ENCODE data around the gene C1orf232. TPM values are rescaled to one million over a fixed set of nuclear protein-coding genes. Genes with fewer than 3 reads are reported as not detected.

Gene C1orf232
- total and polyA plus RNA-seq, 9 of the 15 experiments (the other 6 are each of a cell fraction or from before 2014, with no cell fraction given), result not detected

DNA sequence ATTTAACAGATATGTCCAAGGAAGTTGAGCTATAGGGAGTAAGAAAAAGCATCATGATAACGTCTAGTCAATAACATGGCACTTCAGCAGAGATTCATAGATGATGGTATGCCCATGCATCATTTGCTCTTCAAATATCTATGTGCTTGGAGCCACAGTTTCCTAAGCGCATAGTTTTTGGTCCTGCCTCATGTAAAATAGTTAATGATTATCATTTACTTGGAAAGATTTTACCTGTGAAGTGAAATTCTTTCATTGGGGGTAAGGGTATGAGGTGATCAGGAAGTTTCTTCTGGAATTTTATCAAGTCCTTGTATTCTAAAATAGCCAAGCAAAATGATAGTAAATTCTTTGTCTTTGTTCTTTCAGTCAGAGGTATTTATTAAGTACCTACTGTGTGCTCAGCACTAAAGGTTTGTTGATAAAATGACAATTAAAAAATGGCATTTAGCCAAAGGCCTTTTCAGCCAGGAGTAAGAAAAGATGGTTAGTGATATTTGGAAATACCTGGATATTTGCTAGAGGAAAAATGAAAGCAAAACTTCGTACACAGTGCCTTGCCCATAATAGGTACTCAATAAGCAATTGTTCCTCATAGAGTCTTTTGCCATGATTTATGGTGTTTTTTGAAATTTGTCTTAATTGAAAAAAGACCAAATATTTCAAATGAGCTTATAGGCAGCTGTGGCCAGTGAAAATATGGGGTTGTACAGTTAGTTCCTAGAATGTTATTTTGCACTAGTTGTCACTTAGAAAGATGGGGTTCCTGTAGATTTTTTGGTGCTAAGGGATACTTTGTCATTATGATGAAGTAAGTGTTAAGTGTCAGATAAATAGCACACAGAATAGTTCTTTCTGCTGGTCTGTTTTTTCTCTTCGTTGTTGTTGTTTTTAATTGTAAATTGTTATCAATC, 44.1 kb downstream of the C1orf232 start (continued):
- TF ChIP-seq HOXB6 (CRISPR knock-in tag; IDR thresholded peaks at IDR 0.05; ENCODE audit: borderline replicate concordance), result no peak
- no peak for TF ChIP-seq CREM (IDR thresholded peaks at IDR 0.05; ENCODE audit: low read depth)
- no peak; the same call in 1 of the 2 replicates for TF ChIP-seq GABPA (tag; conservative IDR thresholded peaks at IDR 0.05; ENCODE audit: low read depth)
- TF ChIP-seq, protein P1, sequence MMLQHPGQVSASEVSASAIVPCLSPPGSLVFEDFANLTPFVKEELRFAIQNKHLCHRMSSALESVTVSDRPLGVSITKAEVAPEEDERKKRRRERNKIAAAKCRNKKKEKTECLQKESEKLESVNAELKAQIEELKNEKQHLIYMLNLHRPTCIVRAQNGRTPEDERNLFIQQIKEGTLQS (IDR thresholded peaks at IDR 0.05), result no peak
- TF ChIP-seq, protein P1 (CRISPR knock-in tag; conservative IDR thresholded peaks at IDR 0.05), result no peak
- no peak for TF ChIP-seq PHF8 (IDR thresholded peaks at IDR 0.05; ENCODE audit: borderline replicate concordance, low read length)
- TF ChIP-seq ZNF12 (CRISPR knock-in tag; IDR thresholded peaks at IDR 0.05), result no peak
- TF ChIP-seq ZKSCAN1 (IDR thresholded peaks at IDR 0.05; ENCODE audit: low read depth, low read length), result peak; percentile 94
- TF ChIP-seq SAP30 (IDR thresholded peaks at IDR 0.05; ENCODE audit: borderline replicate concordance, insufficient read depth, low read depth, low read length, poor library complexity, severe bottlenecking), result no peak
- TF ChIP-seq RBM15 (IDR thresholded peaks at IDR 0.05; ENCODE audit: insufficient read depth, low read length), result no peak
- no peak for TF ChIP-seq ZNF3 (CRISPR knock-in tag; IDR thresholded peaks at IDR 0.05)
- TF ChIP-seq, protein P2, sequence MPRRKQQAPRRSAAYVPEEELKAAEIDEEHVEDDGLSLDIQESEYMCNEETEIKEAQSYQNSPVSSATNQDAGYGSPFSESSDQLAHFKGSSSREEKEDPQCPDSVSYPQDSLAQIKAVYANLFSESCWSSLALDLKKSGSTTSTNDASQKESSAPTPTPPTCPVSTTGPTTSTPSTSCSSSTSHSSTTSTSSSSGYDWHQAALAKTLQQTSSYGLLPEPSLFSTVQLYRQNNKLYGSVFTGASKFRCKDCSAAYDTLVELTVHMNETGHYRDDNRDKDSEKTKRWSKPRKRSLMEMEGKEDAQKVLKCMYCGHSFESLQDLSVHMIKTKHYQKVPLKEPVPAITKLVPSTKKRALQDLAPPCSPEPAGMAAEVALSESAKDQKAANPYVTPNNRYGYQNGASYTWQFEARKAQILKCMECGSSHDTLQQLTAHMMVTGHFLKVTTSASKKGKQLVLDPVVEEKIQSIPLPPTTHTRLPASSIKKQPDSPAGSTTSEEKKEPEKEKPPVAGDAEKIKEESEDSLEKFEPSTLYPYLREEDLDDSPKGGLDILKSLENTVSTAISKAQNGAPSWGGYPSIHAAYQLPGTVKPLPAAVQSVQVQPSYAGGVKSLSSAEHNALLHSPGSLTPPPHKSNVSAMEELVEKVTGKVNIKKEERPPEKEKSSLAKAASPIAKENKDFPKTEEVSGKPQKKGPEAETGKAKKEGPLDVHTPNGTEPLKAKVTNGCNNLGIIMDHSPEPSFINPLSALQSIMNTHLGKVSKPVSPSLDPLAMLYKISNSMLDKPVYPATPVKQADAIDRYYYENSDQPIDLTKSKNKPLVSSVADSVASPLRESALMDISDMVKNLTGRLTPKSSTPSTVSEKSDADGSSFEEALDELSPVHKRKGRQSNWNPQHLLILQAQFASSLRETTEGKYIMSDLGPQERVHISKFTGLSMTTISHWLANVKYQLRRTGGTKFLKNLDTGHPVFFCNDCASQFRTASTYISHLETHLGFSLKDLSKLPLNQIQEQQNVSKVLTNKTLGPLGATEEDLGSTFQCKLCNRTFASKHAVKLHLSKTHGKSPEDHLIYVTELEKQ (CRISPR knock-in tag; IDR thresholded peaks at IDR 0.05), result peak; percentile 51; the same call in 1 of the 2 replicates
- TF ChIP-seq, protein P3, sequence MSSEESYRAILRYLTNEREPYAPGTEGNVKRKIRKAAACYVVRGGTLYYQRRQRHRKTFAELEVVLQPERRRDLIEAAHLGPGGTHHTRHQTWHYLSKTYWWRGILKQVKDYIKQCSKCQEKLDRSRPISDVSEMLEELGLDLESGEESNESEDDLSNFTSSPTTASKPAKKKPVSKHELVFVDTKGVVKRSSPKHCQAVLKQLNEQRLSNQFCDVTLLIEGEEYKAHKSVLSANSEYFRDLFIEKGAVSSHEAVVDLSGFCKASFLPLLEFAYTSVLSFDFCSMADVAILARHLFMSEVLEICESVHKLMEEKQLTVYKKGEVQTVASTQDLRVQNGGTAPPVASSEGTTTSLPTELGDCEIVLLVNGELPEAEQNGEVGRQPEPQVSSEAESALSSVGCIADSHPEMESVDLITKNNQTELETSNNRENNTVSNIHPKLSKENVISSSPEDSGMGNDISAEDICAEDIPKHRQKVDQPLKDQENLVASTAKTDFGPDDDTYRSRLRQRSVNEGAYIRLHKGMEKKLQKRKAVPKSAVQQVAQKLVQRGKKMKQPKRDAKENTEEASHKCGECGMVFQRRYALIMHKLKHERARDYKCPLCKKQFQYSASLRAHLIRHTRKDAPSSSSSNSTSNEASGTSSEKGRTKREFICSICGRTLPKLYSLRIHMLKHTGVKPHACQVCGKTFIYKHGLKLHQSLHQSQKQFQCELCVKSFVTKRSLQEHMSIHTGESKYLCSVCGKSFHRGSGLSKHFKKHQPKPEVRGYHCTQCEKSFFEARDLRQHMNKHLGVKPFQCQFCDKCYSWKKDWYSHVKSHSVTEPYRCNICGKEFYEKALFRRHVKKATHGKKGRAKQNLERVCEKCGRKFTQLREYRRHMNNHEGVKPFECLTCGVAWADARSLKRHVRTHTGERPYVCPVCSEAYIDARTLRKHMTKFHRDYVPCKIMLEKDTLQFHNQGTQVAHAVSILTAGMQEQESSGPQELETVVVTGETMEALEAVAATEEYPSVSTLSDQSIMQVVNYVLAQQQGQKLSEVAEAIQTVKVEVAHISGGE (CRISPR knock-in tag; IDR thresholded peaks at IDR 0.05), result peak in 1 of 3 experiments; percentile 44; a peak in 1 of 6 replicates
- TF ChIP-seq CBFA2T3 (IDR thresholded peaks at IDR 0.05), result no peak
- TF ChIP-seq ZNF77 (CRISPR knock-in tag; IDR thresholded peaks at IDR 0.05), result no peak
- TF ChIP-seq, protein P4, sequence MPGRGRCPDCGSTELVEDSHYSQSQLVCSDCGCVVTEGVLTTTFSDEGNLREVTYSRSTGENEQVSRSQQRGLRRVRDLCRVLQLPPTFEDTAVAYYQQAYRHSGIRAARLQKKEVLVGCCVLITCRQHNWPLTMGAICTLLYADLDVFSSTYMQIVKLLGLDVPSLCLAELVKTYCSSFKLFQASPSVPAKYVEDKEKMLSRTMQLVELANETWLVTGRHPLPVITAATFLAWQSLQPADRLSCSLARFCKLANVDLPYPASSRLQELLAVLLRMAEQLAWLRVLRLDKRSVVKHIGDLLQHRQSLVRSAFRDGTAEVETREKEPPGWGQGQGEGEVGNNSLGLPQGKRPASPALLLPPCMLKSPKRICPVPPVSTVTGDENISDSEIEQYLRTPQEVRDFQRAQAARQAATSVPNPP (IDR thresholded peaks at IDR 0.05; ENCODE audit: borderline replicate concordance, insufficient read depth, insufficient read length), result no peak
- no peak for TF ChIP-seq XRCC5 (IDR thresholded peaks at IDR 0.05; ENCODE audit: low read depth, low read length)
